G401 (cell line): ENCODE results near the gene ZBTB7C. TPM values are rescaled to one million over a fixed set of nuclear protein-coding genes. Genes with fewer than 3 reads are reported as not detected.
"Not testable (repeated sequence)": the region's sequence is repeated elsewhere in the genome, so short reads cannot be mapped to it uniquely, and the experiment has no call there.

Source experiments
- DNase-seq: peaks from one replicate; pipeline ENCODE4 v3.0.0-alpha.2; 2015; ENCODE audit warnings: low spot score
- in situ Hi-C: cut with HindIII; loops from 2 replicates; pipeline ENCODE4 v1.10.0; 2016; ENCODE audit warnings: low sequenced_read_pairs, mixed read lengths
- total RNA-seq: library from RNA; depleted of rRNA; stranded (reverse); fragments of >200 nt; shearing (Covaris generic); gene quantifications from 2 replicates; pipeline ENCODE4 v1.2.3, GENCODE V29; 2014; rRNA removed

Gene ZBTB7C
- total RNA-seq = not detected in 2 replicates

DNA sequence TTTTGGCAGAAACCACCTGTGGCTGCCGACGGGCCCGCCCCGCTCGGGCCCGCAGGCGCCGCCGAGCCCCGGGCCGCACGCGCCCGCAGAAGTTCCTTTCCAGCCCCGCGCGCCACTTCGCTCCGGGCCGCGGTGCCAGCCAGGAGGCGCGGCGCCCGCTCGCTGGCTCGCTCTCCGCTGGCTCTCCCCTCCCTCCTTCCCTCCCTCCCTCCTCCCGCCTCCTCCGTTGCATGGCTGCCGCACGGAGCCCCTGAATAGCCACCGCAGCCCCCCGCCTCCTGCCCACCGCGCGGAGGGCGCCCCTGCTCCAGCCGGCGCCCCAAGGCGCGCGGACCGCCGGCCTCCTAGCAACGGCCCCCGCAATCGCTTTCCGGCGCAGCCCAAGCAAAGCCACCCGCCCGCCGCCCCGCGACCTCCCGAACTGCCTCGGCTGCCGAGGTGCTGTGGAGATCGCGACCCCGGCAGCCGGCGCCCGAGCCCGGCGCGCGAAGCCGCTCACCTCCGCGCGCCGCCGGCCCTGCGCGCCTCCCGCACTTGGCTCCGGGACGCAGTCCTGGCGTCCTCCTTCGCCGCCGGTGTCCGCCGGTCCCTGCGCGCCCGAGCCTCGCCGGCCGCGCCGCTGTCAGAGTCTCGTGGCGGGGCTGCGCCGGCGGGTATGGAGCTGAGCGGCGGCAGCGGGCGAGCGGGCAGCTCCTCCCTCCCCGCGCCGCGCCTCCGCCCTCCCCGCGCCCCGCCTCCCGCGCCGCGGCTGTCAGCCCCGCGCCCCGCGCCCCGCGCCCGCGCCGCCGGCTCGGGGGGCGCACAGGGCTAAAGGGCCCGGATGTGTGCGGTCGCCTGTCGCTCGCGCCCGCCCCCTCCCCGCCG is at the start of gene ZBTB7C:
TSS of gene ZBTB7C (minus strand) at position 657 of the 864 bp plus-strand sequence.
- DNase-seq = peak; percentile 19
- in situ Hi-C loops = no loop called here

DNA sequence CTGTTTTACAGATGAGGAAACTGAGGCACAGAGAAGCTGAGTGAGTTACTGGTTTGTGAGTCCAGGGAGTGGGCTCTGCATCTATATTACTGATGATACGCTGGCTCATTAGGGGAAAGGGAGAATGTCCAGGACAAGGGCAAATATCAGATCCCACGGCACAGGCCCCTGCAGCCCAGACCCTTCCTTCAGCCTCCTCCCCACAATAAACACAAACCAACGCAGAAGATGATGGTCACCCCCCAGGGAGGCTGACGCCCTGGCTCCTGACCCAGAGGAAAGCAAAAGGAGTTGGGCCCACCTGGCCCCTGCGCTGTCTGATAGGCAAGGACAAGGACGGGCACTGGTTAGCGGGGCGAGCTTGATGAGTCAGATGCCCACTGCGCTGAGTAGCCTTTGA is 47.7 kb upstream of the ZBTB7C start:
- in situ Hi-C loops = no loop called here
- DNase-seq = no peak

DNA sequence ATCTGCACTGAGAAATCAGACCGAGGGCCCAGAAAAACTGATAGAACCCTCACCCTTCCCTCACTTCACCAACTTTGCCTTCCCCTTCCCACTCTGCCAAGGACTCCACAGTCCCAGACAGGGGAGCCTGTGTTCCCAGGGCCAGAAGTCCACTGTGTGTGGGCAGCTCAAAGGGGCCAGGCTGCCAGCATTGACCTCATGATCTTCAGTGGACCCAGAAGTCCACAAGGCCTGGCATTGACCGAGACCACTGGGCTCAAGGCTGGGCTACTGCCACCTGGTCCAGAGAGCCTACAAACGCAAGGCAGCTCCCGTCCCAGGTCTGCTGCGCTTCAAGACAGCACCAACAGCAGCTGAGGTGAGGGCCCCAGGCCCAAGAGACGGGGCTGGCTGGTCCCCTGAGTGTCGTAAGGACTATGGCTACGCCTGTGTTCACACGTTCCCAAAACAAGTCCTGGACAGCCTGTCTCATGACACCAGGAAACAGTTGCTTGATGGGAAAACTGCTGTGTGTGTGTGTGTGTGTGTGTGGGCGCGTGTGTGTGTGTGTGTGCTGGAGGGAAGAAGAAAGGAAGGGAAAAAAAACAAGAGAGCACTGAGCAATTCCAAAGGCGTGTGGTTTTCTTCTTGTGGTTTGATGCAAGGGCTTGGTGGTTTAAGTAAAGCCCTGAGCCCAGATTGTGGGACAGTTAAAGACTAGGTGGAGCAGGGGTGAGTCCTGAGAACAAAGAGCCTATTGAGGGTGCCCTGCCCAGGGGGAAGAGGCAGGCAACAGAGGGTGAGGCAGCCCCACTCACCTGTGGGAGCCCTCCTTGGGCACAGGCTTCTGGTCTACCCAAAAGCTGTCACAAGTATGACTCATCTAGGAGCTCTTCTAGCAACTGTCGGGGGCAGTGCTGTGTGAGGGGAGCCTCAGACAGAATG is 46.6 kb upstream of the ZBTB7C start:
- DNase-seq = no peak
- in situ Hi-C loops = no loop called here

DNA sequence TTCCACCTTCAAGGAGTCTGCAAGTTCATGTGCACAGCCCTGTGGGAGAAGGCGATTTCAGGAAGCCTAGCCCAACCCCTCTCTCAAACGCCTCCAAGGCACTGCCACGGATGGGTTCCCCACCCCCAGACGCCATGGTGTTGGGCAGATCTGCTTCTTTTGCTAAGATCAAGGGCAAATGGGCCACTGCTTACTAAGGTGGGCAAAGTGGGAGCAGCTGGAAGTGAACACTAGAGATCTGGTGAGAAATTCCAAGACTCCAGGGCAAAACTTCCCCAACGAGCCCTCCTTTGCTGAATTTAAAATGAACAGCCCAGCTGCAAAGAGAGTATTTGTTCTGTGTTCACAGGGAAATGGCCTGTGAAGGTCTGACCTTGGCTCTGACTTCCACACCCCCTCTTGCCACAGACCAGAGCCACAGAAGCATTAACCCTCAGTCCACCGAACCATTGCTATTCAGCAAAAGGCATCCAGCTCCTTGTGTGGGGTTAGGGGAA is 45.1 kb upstream of the ZBTB7C start:
- in situ Hi-C loops = no loop called here
- no peak for DNase-seq

DNA sequence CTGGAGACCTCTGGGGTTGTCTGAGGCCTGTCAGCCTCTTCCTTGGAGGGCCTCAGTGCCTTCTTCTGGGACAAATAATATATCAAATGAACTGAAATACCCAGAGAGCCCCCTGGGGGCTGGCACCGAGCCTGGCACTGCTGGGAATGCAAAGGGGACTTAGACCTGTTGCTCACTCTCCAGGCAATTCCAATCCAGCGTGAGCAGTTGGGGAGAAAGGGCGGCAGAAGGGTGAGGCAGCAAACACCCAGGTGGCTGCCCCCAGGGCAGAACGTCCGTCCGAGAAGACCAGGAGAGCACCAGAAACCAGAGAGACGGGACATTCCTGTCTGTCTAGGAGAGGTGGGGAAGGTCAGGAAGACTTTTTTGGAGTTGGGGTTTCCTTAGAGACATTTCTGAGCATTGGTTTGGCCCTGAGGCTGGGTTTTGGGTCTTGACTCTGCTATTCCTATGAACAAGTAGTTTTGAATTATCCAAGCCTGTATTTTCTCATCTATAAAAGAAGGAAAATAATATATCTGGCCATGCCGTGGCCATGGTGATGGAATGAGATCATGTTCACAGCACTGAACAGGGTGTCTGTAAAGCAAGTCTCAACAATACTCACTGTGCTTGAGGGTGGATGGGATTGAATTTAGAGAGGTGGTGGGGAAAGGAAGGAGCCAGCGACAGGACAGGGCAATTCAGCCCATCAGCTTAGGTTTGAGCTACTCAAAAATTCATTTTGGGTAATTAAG is 44.3 kb upstream of the ZBTB7C start:
- in situ Hi-C loops = no loop called here
- no peak for DNase-seq

DNA sequence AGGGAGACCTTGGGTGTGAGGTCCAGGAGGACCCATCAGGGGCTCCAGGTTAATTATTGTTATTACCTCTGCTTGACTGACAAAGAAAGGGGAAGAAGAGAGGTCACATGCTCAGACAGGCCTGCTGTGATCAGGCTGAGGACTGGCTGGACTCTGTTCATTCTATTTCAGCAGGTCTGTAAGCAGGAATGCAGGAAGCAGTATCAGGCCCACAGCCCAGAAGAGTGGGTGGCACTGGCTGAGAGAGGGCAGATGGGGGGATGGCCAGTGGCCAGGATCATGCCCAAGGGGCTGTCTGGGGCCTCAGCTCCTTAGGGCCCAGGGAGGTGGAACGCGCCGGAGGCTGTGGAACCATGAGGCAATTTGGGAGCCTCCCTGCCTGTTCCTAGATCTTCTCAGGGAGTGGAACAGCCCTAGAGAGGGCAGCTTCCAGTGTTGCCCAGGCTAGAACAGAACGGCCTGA is 43.7 kb upstream of the ZBTB7C start:
- in situ Hi-C loops = no loop called here
- DNase-seq = peak; percentile 41

DNA sequence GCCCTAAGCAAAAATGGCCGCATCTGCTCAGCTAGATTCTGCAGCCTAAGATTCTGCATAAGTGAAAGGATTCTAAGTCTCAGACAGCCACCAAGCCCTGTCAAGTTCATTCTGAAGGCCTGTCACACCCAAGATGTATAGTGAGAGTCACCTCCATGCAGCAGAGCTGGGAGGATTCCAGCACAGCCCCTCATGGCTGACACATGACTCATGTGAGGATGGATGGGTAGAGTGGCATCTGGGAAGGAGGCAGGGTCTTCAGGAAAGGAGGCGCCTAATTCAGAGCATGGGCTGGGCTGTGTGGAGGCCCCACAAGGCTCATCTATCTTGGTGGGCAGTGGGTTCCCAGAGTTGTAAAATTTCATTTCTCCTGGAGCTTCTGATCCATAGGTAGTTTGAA is 41.5 kb upstream of the ZBTB7C start:
- in situ Hi-C loops = no loop called here
- no peak for DNase-seq

DNA sequence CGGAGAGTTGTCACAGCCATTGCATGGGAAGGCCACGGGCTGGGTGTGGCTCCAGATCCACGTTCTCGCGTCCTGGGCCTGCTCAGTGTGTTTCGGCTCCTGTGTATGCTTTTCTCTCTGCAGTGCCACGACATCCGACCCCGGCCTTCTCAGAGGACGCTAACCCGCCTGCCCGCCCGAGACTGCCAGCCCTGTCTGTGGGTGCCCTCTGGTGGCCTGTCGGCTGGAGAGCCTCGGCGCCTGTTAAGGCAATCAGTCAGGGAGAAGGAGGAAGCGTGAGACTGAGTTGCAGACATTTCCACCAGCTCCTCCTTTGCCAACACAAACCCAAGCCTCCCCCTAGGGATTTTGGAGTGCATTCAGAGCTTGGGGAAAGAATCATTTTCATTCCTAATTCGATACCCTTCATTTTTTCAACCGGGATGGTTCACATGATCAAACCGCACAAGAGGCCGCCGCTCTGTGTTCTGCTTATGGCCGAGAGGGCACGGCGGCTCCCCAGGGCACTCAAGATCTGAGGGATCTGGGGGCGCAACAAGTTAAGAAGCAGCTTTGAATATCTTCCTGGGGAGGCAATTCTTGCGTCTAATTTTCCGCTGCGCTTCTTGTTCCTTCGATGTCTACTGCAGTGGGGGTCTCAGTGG is 37.5 kb upstream of the ZBTB7C start:
- DNase-seq = peak; percentile 76
- in situ Hi-C loops = no loop called here

DNA sequence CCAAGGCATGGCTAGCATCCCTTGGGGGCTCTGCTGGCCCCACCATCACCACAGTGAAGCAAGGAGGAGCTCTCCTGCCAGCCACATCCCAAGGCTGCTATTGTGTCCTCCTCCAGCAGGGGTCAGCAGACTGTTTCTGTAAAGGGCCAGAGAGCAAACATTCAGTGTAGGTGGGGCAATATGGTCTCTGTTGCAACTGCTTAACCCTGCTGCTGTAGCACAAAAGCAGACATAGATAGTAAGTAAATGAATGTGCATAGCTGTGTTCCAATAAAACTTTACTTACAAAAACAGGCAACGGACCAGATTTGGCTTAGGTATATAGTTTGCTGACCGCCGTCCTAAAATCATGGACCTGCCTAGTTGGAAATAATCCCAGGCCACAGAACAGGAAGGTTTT is 36.4 kb upstream of the ZBTB7C start:
- DNase-seq = peak; percentile 59
- in situ Hi-C loops = no loop called here

DNA sequence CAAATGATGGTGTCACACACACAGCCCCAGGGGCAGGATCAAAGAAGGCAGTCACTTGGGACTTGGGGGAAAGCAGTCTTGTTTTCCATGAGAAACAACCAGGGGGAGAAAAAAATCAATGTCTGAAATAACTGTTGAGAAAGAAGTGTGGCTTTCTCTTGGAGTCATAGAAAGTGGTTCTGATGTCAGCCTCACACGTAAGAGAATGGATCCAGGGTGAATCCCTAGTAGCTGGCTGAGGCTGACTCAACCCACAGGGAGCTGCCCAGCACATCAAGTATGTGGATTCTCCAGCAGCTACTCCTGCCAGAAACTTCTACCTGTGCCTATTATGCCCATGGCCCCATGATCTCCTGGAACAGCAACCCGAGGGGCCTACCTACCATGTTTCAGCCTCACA is 33.6 kb upstream of the ZBTB7C start:
- in situ Hi-C loops = no loop called here

DNA sequence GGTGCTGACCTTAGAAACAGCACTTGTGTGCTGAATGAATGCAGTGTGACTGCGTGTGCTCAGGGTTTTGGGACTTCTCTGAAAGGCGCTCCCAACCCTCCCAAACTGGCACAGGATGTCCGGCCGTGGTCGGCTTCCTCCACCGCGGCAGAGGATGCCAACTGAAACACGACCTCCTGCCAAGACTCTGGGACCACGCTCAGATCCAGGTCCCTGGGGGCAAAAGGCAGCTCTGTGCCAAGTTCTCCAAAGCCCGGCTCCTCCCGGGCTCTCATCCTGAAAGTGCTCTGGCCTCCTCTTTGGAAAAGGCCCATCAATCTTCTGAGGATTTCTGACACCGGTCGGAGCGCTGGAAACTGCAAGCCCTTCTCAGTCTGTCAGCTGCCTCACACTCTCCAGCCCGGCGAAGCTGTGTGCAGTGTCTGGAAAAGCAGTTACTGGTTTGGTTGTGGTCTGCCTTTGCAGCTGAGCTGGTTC is 32.3 kb upstream of the ZBTB7C start:
- in situ Hi-C loops = no loop called here
- no peak for DNase-seq

More for the DNA sequence above, 33.6 kb upstream of the ZBTB7C start:
- no peak for DNase-seq

DNA sequence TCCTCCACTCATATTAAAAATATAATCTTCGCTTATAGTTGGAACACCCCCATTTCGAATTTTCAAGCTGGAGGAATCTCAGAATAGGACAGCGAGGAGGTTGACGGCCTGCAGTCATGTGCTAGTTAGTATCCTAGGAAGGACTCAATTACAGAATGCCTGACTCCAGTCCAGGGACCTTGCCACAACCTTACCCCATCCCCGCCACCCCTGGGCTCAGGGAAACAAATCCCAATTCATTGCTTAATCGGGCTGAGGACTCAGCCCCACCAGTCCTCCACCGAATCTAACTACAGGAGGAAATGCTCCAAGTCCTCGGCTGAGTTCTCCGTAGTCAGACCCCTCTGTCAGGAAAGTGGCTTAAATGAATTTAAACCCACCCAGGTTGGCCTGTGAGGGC is 31.7 kb upstream of the ZBTB7C start:
- in situ Hi-C loops = no loop called here
- DNase-seq = no peak

DNA sequence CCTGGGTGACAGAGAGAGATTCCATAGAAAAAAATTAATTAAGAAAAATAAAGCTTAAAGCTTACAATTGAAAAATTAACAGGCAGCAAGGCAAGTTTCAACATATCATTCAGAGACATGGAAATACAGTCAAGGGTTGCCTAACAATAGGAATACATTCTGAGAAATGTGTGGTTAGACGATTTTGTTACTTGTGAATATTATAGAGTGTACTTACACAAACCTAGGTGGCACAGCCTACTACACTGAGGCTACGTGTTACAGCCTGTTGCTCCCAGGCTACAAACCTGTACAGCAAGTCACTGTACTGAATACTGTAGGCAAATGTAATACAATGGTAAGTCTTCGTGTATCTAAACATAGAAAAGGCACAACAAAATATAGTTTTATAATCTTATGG is 27.7 kb upstream of the ZBTB7C start:
- no peak for DNase-seq
- in situ Hi-C loops = no loop called here

DNA sequence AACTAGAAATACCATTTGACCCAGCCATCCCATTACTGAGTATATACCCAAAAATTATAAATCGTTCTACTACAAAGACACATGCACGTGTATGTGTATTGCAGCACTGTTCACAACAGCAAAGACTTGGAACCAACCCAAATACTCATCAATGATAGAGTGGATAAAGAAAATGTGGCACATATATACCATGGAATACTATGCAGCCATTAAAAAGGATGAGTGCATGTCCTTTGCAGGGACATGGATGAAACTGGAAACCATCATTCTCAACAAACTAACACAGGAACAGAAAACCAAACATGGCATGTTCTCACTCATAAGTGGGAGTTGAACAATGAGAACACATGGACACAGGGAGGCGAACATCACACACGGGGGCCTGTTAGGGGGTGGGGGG is 25.2 kb upstream of the ZBTB7C start:
- in situ Hi-C loops, DNase-seq: not testable (repeated sequence)

DNA sequence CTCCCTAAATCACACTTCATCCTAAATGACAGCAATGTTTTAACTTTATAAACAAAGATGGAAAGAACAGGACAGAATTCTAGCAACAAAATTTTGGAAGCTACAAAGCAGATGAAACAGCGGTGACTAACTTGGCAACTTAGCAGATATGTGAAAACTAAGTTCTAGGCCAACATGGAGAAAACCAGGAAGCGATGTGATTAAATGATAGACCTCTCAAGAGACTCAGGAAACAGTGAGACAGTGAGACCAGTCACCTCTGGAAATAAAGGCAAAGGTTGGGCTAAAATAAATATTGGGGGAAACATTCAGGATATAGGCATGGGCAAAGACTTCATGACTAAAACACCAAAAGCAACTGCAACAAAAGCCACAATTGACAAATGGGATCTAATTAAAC is 24.4 kb upstream of the ZBTB7C start:
- no peak for DNase-seq
- in situ Hi-C loops = no loop called here

DNA sequence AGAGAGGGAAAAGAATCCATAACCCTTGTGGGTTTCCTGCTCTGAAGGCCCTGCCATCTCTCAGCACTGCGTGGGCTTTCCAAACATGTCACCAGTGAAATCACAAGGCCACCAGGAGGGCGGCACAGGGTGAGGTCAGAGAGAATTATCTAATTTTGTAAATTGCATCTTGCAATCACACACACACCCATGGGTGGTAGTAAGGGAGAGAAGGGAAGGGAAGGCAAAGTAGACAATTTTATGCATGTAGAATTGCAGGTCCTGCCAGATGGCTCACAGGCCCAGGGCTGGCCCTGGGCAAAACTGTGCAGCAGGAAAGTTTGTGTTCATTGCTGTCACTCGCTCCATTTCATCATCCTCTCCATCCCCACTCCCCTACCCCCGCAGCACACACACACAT is 21.0 kb upstream of the ZBTB7C start:
- in situ Hi-C loops = no loop called here

DNA sequence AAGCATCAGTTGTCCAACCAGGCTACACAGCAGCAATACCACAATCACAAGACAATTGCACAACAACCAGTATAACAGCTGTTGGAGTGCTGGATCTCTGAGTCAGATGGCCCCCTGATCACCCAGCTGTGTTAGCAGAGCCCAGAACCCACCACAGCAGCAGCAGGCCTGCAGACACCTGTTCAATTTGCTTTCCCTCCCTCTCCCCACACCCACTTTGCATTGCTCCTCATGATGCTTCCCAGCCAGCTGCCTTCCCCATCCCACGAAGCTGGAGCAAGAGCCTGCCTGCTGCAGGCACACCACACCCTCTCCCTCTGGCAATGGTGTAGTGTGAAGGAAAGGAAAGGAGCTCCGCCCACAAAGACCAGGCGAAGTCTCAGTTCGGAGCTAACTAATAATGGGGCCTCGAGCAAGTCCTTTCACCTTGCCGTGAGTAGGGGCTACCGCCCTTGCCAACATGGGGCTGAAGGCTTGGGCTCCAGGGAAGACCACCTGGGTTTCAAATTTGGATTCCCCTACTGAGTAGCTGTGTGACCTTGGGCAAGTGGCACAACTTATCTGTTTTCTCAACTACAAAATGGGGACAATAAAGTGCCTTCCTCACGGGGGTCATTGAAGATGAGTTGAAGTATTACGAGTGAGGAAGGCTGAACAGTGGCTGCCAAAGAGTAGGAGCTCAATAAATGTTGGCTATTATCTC is 19.4 kb upstream of the ZBTB7C start:
- in situ Hi-C loops = no loop called here
- no peak for DNase-seq

More for the DNA sequence above, 21.0 kb upstream of the ZBTB7C start:
- no peak for DNase-seq

DNA sequence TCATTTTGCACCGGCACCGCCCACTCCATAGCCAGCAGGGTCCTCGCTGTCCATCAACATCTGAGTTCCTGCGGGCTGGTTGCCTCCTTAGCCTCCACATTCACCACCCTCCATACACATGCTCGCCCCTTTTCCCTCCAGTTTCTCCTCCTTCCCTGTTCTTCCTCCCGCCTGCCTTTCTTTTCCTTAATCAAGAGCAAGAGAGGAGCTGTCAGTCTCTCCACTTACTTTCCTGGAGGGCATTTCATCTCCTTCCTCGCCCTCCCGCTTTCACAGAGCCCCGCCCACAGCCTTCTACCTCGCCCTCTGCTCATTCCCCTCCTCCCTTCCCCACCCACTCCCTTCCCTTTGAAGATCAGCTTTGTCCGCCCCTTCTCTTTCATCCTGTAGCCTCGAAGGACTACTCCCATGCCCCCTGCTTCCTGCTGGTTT is 13.8 kb upstream of the ZBTB7C start:
- in situ Hi-C loops = no loop called here
- no peak for DNase-seq
